HepG2 (cell line): ENCODE data around the gene KHNYN. TPM values are rescaled to one million over a fixed set of nuclear protein-coding genes. Genes with fewer than 3 reads are reported as not detected.
A peak's percentile ranks its signal among the peaks of the same experiment; 100 is the strongest.

Source experiments
- ATAC-seq: fragments of 200-7000 bp; cut with Tn5 transposase; 3 replicates; pipeline ENCODE4 v1.9.1; 2020; ENCODE audit warnings: mild to moderate bottlenecking, moderate library complexity
- BruUV-seq: library from RNA; stranded (reverse); fragments of 400-500 nt; replicated peaks from 2 replicates; lab custom pipeline; 2021; lab: Mats Ljungman, UMichigan
- CTCF ChIA-PET: fragments of 300-600 bp; formaldehyde crosslinking; extraction: SDS; loops from one replicate; lab custom pipeline; 2021; ENCODE audit warnings: low total read pairs, inconsistent platforms, low intra/inter-chr PET ratio; lab: Yijun Ruan, JAX
- POLR2A ChIA-PET: fragments of 350-600 bp; sonication (Branson Sonifier 250); formaldehyde crosslinking; loops from one replicate; lab custom pipeline; 2020; ENCODE audit warnings: antibody characterized with exemption, inconsistent platforms; lab: Yijun Ruan, JAX
- DNase-seq: peaks from one replicate; pipeline ENCODE4 v3.0.0-alpha.2; 2015; ENCODE audit warnings: low spot score
- FAIRE-seq: peaks from 3 replicates; lab custom pipeline; 2011; peaks lifted over from hg19 to GRCh38; lab: Jason Lieb, UNC
- H2AFZ ChIP-seq: one replicate; pipeline ENCODE4 v1.6.1; 2011; ENCODE audit warnings: low read length, inconsistent platforms
- H3K27ac ChIP-seq: fragments of 300-600 bp; 3 replicates; pipeline ENCODE4 v1.8.0; 2011; ENCODE audit warnings: mixed run types, mild to moderate bottlenecking, mixed read lengths, low read length, inconsistent platforms; ENCODE audit not compliant: insufficient read depth; ENCODE audit errors: extremely low read length
- H3K27me3 ChIP-seq, 2 experiments: fragments of 200-600 bp in 1 of 2; 2 replicates in 1 of 2; 3 replicates in 1 of 2; pipeline versions ENCODE4 v1.6.0 to v1.8.0; 2011; ENCODE audit warnings: low read length in 2 of 2, mild to moderate bottlenecking in 2 of 2, moderate library complexity in 2 of 2, inconsistent platforms in 1 of 2; ENCODE audit not compliant: insufficient read depth in 2 of 2, control insufficient read depth in 1 of 2
- H3K36me3 ChIP-seq, 2 experiments: fragments of 200-600 bp in 1 of 2; replicated peaks in 1 of 2; 2 replicates in 1 of 2; 3 replicates in 1 of 2; pipeline versions ENCODE4 v1.5.1 to v1.8.0; 2011; ENCODE audit warnings: low read length in 2 of 2, inconsistent platforms in 1 of 2; ENCODE audit not compliant: insufficient read depth in 2 of 2, control insufficient read depth in 1 of 2
- H3K4me1 ChIP-seq: 2 replicates; pipeline ENCODE4 v1.5.1; 2012; ENCODE audit warnings: low read length, inconsistent platforms; ENCODE audit not compliant: insufficient read depth
- H3K4me2 ChIP-seq: 2 replicates; pipeline ENCODE4 v1.6.0; 2011; ENCODE audit warnings: low read depth, low read length, inconsistent platforms
- H3K4me3 ChIP-seq, 3 experiments: fragments of 200-600 bp in 1 of 3; sonication (generic), shearing (Covaris generic) in 1 of 3; replicated peaks in 1 of 3; 2 replicates each; pipeline ENCODE4 v1.5.1; 2011 to 2016; ENCODE audit warnings: low read length in 3 of 3, inconsistent platforms in 2 of 3, low read depth in 2 of 3, mild to moderate bottlenecking in 2 of 3, control low read depth in 1 of 3, mixed read lengths in 1 of 3; ENCODE audit not compliant: insufficient read depth in 1 of 3
- H3K79me2 ChIP-seq: one replicate; pipeline ENCODE4 v1.6.1; 2011; ENCODE audit warnings: low read length, inconsistent platforms; ENCODE audit not compliant: insufficient read depth
- H3K9ac ChIP-seq: 2 replicates; pipeline ENCODE4 v1.6.0; 2011; ENCODE audit warnings: mild to moderate bottlenecking, low read depth, low read length, inconsistent platforms; ENCODE audit not compliant: insufficient read depth
- H3K9me3 ChIP-seq: 2 replicates; pipeline ENCODE4 v1.5.1; 2012; ENCODE audit warnings: mild to moderate bottlenecking, low read length
- H4K20me1 ChIP-seq: 2 replicates; pipeline ENCODE4 v1.6.0; 2011; ENCODE audit warnings: inconsistent platforms, mild to moderate bottlenecking, low read length, moderate library complexity; ENCODE audit not compliant: insufficient read depth
- HNF1A ChIP-seq, 2 experiments: sonication (generic) in 1 of 2; formaldehyde crosslinking in 1 of 2; IDR thresholded peaks; 2 replicates each; pipeline versions ENCODE4 v1.4.0 to v1.6.1; 2016 to 2020; ENCODE audit warnings: borderline replicate concordance in 1 of 2, low read depth in 1 of 2, mild to moderate bottlenecking in 1 of 2, missing genetic modification reagents in 1 of 2
- KDM2A ChIP-seq: sonication (generic); formaldehyde crosslinking; IDR thresholded peaks from 2 replicates; pipeline ENCODE4 v1.4.0; 2020; ENCODE audit warnings: low read depth, missing genetic modification reagents, borderline replicate concordance
- KDM3A ChIP-seq: IDR thresholded peaks from 2 replicates; pipeline ENCODE4 v1.6.1; 2018; ENCODE audit warnings: low read depth, missing compliant biosample characterization
- SIX4 ChIP-seq: sonication (generic); formaldehyde crosslinking; IDR thresholded peaks from 2 replicates; pipeline ENCODE4 v1.4.0; 2020; ENCODE audit warnings: missing genetic modification reagents
- THRA ChIP-seq: sonication (generic); formaldehyde crosslinking; IDR thresholded peaks from 2 replicates; pipeline ENCODE4 v1.4.0; 2020; ENCODE audit warnings: missing genetic modification reagents, borderline replicate concordance
- ZBTB25 ChIP-seq: IDR thresholded peaks from 2 replicates; pipeline ENCODE4 v1.6.1; 2018; ENCODE audit warnings: missing genetic modification reagents
- ZNF160 ChIP-seq: sonication (generic); formaldehyde crosslinking; IDR thresholded peaks from 2 replicates; pipeline ENCODE4 v1.8.0; 2022; ENCODE audit warnings: mild to moderate bottlenecking, inconsistent platforms, missing genetic modification reagents
- ZNF280B ChIP-seq: sonication (generic); formaldehyde crosslinking; IDR thresholded peaks from 2 replicates; pipeline ENCODE4 v1.5.0; 2020; ENCODE audit warnings: missing genetic modification reagents, mild to moderate bottlenecking, borderline replicate concordance
- ZNF383 ChIP-seq: sonication (generic); formaldehyde crosslinking; IDR thresholded peaks from 2 replicates; pipeline ENCODE4 v1.4.0; 2020; ENCODE audit warnings: missing genetic modification reagents, mild to moderate bottlenecking, borderline replicate concordance
- ZNF558 ChIP-seq: sonication (generic); formaldehyde crosslinking; IDR thresholded peaks from 2 replicates; pipeline ENCODE4 v1.9.0; 2022; ENCODE audit warnings: mild to moderate bottlenecking, missing genetic modification reagents, borderline replicate concordance
- WGBS: methylation state at CpG from one replicate; pipeline ENCODE4 v1.1.6; 2017; ENCODE audit warnings: low lambda C conversion rate; 5-methylcytosine and 5-hydroxymethylcytosine counted together
- in situ Hi-C: cut with HindIII; loops from 2 replicates; pipeline ENCODE4 v1.10.0; 2017; ENCODE audit warnings: low pct_unique_long_range_greater_than_20kb; ENCODE audit not compliant: extremely low pct_ligation_motif_present
- intact Hi-C: fragments of 100-400 bp; cut with micrococcal nuclease; formaldehyde crosslinking; loops from one replicate; pipeline ENCODE4 v1.10.0; 2022; ENCODE audit not compliant: unreplicated experiment
- polyA plus RNA-seq, 8 experiments: library from polyadenylated mRNA; depleted of rRNA in 3 of 8; stranded (reverse) in 7 of 8; unstranded in 1 of 8; fragments of >200 nt; fragmentation: Illumina TruSeq in 4 of 8; extraction: Trizol in 4 of 8; gene quantifications; 2 replicates each; pipeline versions ENCODE4 v1.2.1 to v1.2.3, GENCODE V29; 2011 to 2016; ENCODE audit warnings: low read depth in 4 of 8, missing spikeins in 1 of 8, mixed read lengths in 1 of 8; ENCODE audit not compliant: insufficient read depth in 1 of 8
- total RNA-seq, 5 experiments: library from RNA; depleted of rRNA; stranded (reverse); fragments of >200 nt; fragmentation: Illumina TruSeq; extraction: Trizol; gene quantifications; 2 replicates each; pipeline ENCODE4 v1.2.3, GENCODE V29; 2016; ENCODE audit warnings: low read depth in 1 of 5

KHNYN gene
- total and polyA plus RNA-seq, 2 of the 13 experiments (the other 11 are each of a cell fraction or from before 2014, with no cell fraction given) = 52.8 to 75.7 TPM

GRCh38 chr14:24409956-24410355 is 19.8 kb upstream of the KHNYN start (continued):
- TF ChIP-seq HNF1A (IDR thresholded peaks at IDR 0.05; ENCODE audit: low read depth) (no peak), HNF1A (CRISPR knock-in tag; IDR thresholded peaks at IDR 0.05; ENCODE audit: borderline replicate concordance) (no peak)

- Histone ChIP-seq H3K9me3 (no peaks in the 10 kb centered on the region), H3K79me2 (no peaks in the 10 kb centered on the region), H3K9ac (no peak overlapping the region), H3K27ac (no peak overlapping the region), H3K4me2 (no peak overlapping the region), H3K4me1 (no peaks in the 10 kb centered on the region), H3K27me3 (peaks cover 0 to 2% of the 10 kb centered on the region in 2 experiments; a peak in 1 of 5 replicates), H3K36me3 (no peaks in the 10 kb centered on the region), H3K4me3 (no peak overlapping the region), H4K20me1 (no peaks in the 10 kb centered on the region), H2AFZ (no peak overlapping the region)
- in situ Hi-C loops = no loop called here
- WGBS = 47% methylated on average over 16 of the region's 16 CpGs
- no TSS peak for BruUV-seq
- peak; percentile 69 for DNase-seq
- ATAC-seq = peak; percentile 69
- POLR2A ChIA-PET = interaction anchor here (1.2 kb wide), 1 partner anchor 18 kb away, joined by 3 read pairs; the partner anchor contains the start of gene KHNYN
- CTCF ChIA-PET = interaction anchor here (0.7 to 3.7 kb wide), 6 partner anchors 20 to 83 kb away, joined by 3 to 72 read pairs (median 6); partner anchors contain the start of genes ADCY4 and NFATC4
- intact Hi-C loops = loop anchor here (1.0 to 2.0 kb wide), 5 partner anchors 15 to 78 kb away; no protein-coding TSS in a partner anchor
- peak; percentile 93 for FAIRE-seq
- TF ChIP-seq THRA (peak; percentile 38; the same call in 1 of the 2 replicates), KDM2A (CRISPR knock-in tag) (peak; percentile 33; the same call in 1 of the 2 replicates), ZBTB25 (CRISPR knock-in tag) (peak; percentile 54; the same call in 1 of the 2 replicates), SIX4 (CRISPR knock-in tag) (no peak), ZNF383 (CRISPR knock-in tag) (no peak), KDM3A (CRISPR knock-in tag) (no peak), ZNF280B (CRISPR knock-in tag) (0 out of 2 replicates have a peak, but pooled peaks have one; percentile 60), ZNF558 (CRISPR knock-in tag) (0 out of 2 replicates have a peak, but pooled peaks have one; percentile 34), ZNF160 (CRISPR knock-in tag) (no peak)
Observed at GRCh38 chr14:24411443-24412389, 18.0 kb upstream of the KHNYN start.
